ENCODE measurements around the gene ZNF714. TPM values are rescaled to one million over a fixed set of nuclear protein-coding genes. Genes with fewer than 3 reads are reported as not detected.

Gene ZNF714
- total RNA-seq, 1 donor from 2014 or later: 22.6 TPM

- no peak overlapping the region for H2AFZ ChIP-seq (ENCODE audit: low read depth, low read length)
- Mint-ChIP-seq H3K27me3 (ENCODE audit: low read depth, unreplicated experiment) (no peaks in the 10 kb centered on the region), H3K36me3 (ENCODE audit: low read depth, unreplicated experiment) (peaks cover 33% of the 10 kb centered on the region), H3K4me1 (ENCODE audit: low read depth, unreplicated experiment) (peaks cover 19% of the 10 kb centered on the region), H3K4me3 (ENCODE audit: unreplicated experiment) (peak overlapping the region; percentile 99), H3K27ac (ENCODE audit: unreplicated experiment) (peak overlapping the region; percentile 48), H3K9me3 (ENCODE audit: unreplicated experiment) (no peaks in the 10 kb centered on the region)
- no peak overlapping the region for H3K4me2 ChIP-seq (ENCODE audit: low read length)
- H3K4me1 ChIP-seq (ENCODE audit: insufficient read depth, low read length): no peaks in the 10 kb centered on the region
- no peak overlapping the region for H3K9ac ChIP-seq (ENCODE audit: low read length)
- peaks cover 27% of the 10 kb centered on the region for H3K79me2 ChIP-seq (ENCODE audit: insufficient read depth, low read length)
- H4K20me1 ChIP-seq (ENCODE audit: insufficient read depth, low read length): no peaks in the 10 kb centered on the region
- TF ChIP-seq EZH2 (IDR thresholded peaks at IDR 0.05; ENCODE audit: insufficient read depth, low read length) (no peak), CTCF (IDR thresholded peaks at IDR 0.05; ENCODE audit: insufficient read depth, low read depth, low read length) (no peak)
- FAIRE-seq: no peak
- peaks cover 6% of the 10 kb centered on the region for H3K9me3 ChIP-seq (ENCODE audit: insufficient read depth, low read depth, low read length)
- no peaks in the 10 kb centered on the region for H3K27me3 ChIP-seq (ENCODE audit: insufficient read depth, low read length)
- H3K36me3 ChIP-seq (ENCODE audit: insufficient read depth, low read length): peaks cover 14% of the 10 kb centered on the region
- no peak for DNase-seq (ENCODE audit: low read depth)
- H3K27ac ChIP-seq (ENCODE audit: low read depth, low read length): no peak overlapping the region
- no peak overlapping the region for H3K4me3 ChIP-seq (ENCODE audit: insufficient read depth, low read depth, low read length)
Measured at GRCh38 chr19:21143428-21143827, 61.4 kb downstream of the ZNF714 start.

DNA sequence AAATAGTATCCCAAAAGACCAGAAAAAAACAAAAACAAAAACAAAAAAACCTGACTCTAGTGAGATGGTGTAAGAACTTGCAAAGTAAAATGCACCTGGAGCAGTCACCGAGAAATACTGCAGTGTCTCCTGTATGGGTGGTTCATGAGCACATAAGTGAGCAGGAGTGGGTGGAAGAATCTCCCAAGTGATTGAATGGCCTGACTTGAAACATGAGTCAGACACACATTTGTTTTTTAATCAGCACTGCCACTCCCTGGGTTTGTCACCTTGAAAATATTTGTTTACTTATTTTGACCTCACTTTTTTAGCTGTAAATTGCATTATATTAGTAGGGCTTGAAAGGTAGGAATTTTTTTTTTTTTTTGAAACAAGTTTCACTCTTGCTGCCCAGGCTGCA is 61.9 kb downstream of the ZNF714 start:
- FAIRE-seq: no peak
- H3K9ac ChIP-seq (ENCODE audit: low read length): no peak overlapping the region
- peaks cover 6% of the 10 kb centered on the region for H3K9me3 ChIP-seq (ENCODE audit: insufficient read depth, low read depth, low read length)
- Mint-ChIP-seq H3K9me3 (ENCODE audit: unreplicated experiment) (no peaks in the 10 kb centered on the region), H3K27me3 (ENCODE audit: low read depth, unreplicated experiment) (no peaks in the 10 kb centered on the region), H3K27ac (ENCODE audit: unreplicated experiment) (peak overlapping the region; percentile 41), H3K4me3 (ENCODE audit: unreplicated experiment) (peak overlapping the region; percentile 99), H3K36me3 (ENCODE audit: low read depth, unreplicated experiment) (peaks cover 37% of the 10 kb centered on the region), H3K4me1 (ENCODE audit: low read depth, unreplicated experiment) (peaks cover 19% of the 10 kb centered on the region)
- no peak overlapping the region for H3K4me2 ChIP-seq (ENCODE audit: low read length)
- H3K4me1 ChIP-seq (ENCODE audit: insufficient read depth, low read length): no peaks in the 10 kb centered on the region
- peaks cover 16% of the 10 kb centered on the region for H3K36me3 ChIP-seq (ENCODE audit: insufficient read depth, low read length)
- TF ChIP-seq CTCF (IDR thresholded peaks at IDR 0.05; ENCODE audit: insufficient read depth, low read depth, low read length) (no peak), EZH2 (IDR thresholded peaks at IDR 0.05; ENCODE audit: insufficient read depth, low read length) (no peak)
- no peak overlapping the region for H2AFZ ChIP-seq (ENCODE audit: low read depth, low read length)
- no peak overlapping the region for H3K27ac ChIP-seq (ENCODE audit: low read depth, low read length)
- H3K27me3 ChIP-seq (ENCODE audit: insufficient read depth, low read length): no peaks in the 10 kb centered on the region
- DNase-seq (ENCODE audit: low read depth): peak; percentile 10
- no peak overlapping the region for H3K4me3 ChIP-seq (ENCODE audit: insufficient read depth, low read depth, low read length)
- no peaks in the 10 kb centered on the region for H4K20me1 ChIP-seq (ENCODE audit: insufficient read depth, low read length)
- H3K79me2 ChIP-seq (ENCODE audit: insufficient read depth, low read length): peaks cover 27% of the 10 kb centered on the region

DNA sequence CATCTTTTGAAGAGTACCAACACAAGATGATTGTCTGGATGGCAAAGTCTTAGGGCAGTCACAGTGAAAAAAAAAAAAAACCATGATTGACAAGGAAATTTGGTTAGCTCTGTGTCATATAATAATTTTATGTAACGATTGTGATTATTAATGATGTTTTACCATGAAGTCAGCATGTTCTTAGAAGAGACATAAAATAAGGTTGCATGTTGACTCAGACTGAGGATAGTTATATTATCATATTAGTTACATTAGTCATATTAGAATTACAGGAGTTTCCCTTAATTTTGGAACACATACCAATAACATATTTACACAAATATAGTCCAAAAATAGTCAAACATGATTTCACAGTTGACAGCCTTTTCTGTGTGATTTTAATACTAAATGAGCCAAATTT is 65.5 kb downstream of the ZNF714 start:
- Histone ChIP-seq H3K4me1 (ENCODE audit: insufficient read depth, low read length) (no peaks in the 10 kb centered on the region), H3K9ac (ENCODE audit: low read length) (no peak overlapping the region), H3K36me3 (ENCODE audit: insufficient read depth, low read length) (peaks cover 26% of the 10 kb centered on the region), H2AFZ (ENCODE audit: low read depth, low read length) (no peak overlapping the region), H3K79me2 (ENCODE audit: insufficient read depth, low read length) (peaks cover 23% of the 10 kb centered on the region), H3K4me3 (ENCODE audit: insufficient read depth, low read depth, low read length) (no peak overlapping the region), H3K9me3 (ENCODE audit: insufficient read depth, low read depth, low read length) (peaks cover 6% of the 10 kb centered on the region), H4K20me1 (ENCODE audit: insufficient read depth, low read length) (no peaks in the 10 kb centered on the region), H3K27me3 (ENCODE audit: insufficient read depth, low read length) (no peaks in the 10 kb centered on the region), H3K4me2 (ENCODE audit: low read length) (no peak overlapping the region), H3K27ac (ENCODE audit: low read depth, low read length) (no peak overlapping the region)
- Mint-ChIP-seq H3K4me1 (ENCODE audit: low read depth, unreplicated experiment) (peaks cover 19% of the 10 kb centered on the region), H3K27ac (ENCODE audit: unreplicated experiment) (no peak overlapping the region), H3K9me3 (ENCODE audit: unreplicated experiment) (no peaks in the 10 kb centered on the region), H3K4me3 (ENCODE audit: unreplicated experiment) (no peak overlapping the region), H3K27me3 (ENCODE audit: low read depth, unreplicated experiment) (no peaks in the 10 kb centered on the region), H3K36me3 (ENCODE audit: low read depth, unreplicated experiment) (peaks cover 56% of the 10 kb centered on the region)
- no peak for FAIRE-seq
- no peak for TF ChIP-seq CTCF (IDR thresholded peaks at IDR 0.05; ENCODE audit: insufficient read depth, low read depth, low read length)
- no peak for TF ChIP-seq EZH2 (IDR thresholded peaks at IDR 0.05; ENCODE audit: insufficient read depth, low read length)
- DNase-seq (ENCODE audit: low read depth): no peak

Measured in astrocyte (in vitro differentiated cells and primary cell).